ENCODE data around the gene TEDDM1.
"Not testable (repeated sequence)": the region's sequence is repeated elsewhere in the genome, so short reads cannot be mapped to it uniquely, and the experiment has no call there.

TEDDM1 gene

GRCh38 chr1:182400567-182400966, at the start of gene TEDDM1:
TEDDM1 (minus strand) TSS chr1:182400667; CDS start chr1:182400485, 182 bp downstream.
- no peak for DNase-seq

GRCh38 chr1:182450087-182450486, 49.6 kb upstream of the TEDDM1 start, which contains the start of gene RGSL1:
RGSL1 (plus strand) TSS chr1:182450146; CDS start chr1:182450166, 20 bp downstream.
- no peak for DNase-seq

- no peak for DNase-seq
Observed at GRCh38 chr1:182447660-182448059, 47.2 kb upstream of the TEDDM1 start.

GRCh38 chr1:182447124-182447523, 46.7 kb upstream of the TEDDM1 start:
- not testable (repeated sequence) for DNase-seq

- DNase-seq = peak; percentile 37
Observed at GRCh38 chr1:182446033-182446669, 45.7 kb upstream of the TEDDM1 start.

- no peak for DNase-seq
Observed at GRCh38 chr1:182444497-182444896, 44.0 kb upstream of the TEDDM1 start.

- DNase-seq = no peak
Observed at GRCh38 chr1:182442333-182442732, 41.9 kb upstream of the TEDDM1 start.

- DNase-seq = no peak
Observed at GRCh38 chr1:182441719-182442118, 41.3 kb upstream of the TEDDM1 start.

GRCh38 chr1:182438326-182438725, 37.9 kb upstream of the TEDDM1 start:
- no peak for DNase-seq

- DNase-seq = no peak
Observed at GRCh38 chr1:182433580-182433979, 33.1 kb upstream of the TEDDM1 start.

GRCh38 chr1:182431278-182431677, 30.8 kb upstream of the TEDDM1 start:
- no peak for DNase-seq

GRCh38 chr1:182430263-182431068, 30.0 kb upstream of the TEDDM1 start:
- DNase-seq = peak; percentile 36

GRCh38 chr1:182428043-182428442, 27.6 kb upstream of the TEDDM1 start:
- no peak for DNase-seq

GRCh38 chr1:182426442-182427430, 26.3 kb upstream of the TEDDM1 start:
- no peak for DNase-seq

- no peak for DNase-seq
Observed at GRCh38 chr1:182415789-182416188, 15.3 kb upstream of the TEDDM1 start.

GRCh38 chr1:182413969-182414368, 13.5 kb upstream of the TEDDM1 start:
- no peak for DNase-seq

GRCh38 chr1:182413486-182413885, 13.0 kb upstream of the TEDDM1 start:
- no peak for DNase-seq

- no peak for DNase-seq
Observed at GRCh38 chr1:182410620-182411273, 10.3 kb upstream of the TEDDM1 start.

GRCh38 chr1:182410138-182410537, 9.7 kb upstream of the TEDDM1 start:
- no peak for DNase-seq

GRCh38 chr1:182408435-182409075, 8.1 kb upstream of the TEDDM1 start:
- no peak for DNase-seq

GRCh38 chr1:182407724-182408123, 7.3 kb upstream of the TEDDM1 start:
- no peak for DNase-seq

- DNase-seq = no peak
Observed at GRCh38 chr1:182406012-182406411, 5.5 kb upstream of the TEDDM1 start.

Data from stimulated activated CD4-positive, alpha-beta T cell treated with anti-CD3 and anti-CD28 coated beads, Interleukin-4, amount 100 ng/mL, for 24 hours (primary cell).